GM19099 (cell line): ENCODE measurements around the gene NFX1.

Source experiments
- POLR2A ChIP-seq: IDR thresholded peaks from 3 replicates; pipeline ENCODE4 v1.6.1; 2011; ENCODE audit warnings: low read depth; ENCODE audit not compliant: insufficient read length; ENCODE audit errors: extremely low read depth

NFX1 gene

DNA sequence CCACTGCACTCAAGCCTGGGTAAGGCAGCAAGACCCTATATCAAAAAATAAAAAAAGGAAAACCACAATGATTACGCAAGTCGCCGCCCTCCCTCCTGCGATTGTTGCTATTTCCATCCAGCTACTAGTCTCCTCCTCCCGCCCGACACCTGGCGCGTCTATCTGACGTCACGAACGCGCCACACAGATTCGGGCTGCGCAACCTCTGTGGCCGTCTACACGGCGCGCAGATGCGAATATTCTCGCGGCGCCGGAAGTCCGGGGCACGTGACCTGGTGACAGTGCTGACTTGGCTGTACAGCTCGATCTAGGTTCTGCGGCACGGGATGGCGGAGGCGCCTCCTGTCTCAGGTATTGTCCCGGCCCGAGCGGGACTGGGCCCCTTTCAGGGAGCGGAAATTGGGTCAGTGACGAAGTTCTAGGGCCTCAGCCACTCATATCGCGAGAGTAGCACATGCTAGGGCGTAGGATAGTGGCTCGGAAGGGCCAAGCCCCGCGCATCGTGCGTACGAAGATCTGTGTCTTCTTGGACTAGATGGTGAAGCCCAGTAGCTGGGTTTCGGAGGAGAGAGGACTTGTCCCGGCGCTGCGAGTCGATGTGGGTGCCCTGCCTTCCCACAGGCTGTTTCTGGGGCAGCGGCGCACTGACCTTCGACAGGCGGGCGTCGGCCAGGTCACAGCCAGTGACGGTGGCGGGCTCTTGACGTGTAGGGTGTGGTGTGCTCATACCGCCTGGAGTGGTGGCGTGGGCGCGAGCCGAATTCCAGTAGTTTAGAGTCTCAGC lies at the start of gene NFX1:
Gene NFX1, plus strand, starts transcription at position 270 of the 784 bp plus-strand sequence. Its CDS starts 57 bp downstream, at position 327.
- peak; percentile 93 for TF ChIP-seq POLR2A

DNA sequence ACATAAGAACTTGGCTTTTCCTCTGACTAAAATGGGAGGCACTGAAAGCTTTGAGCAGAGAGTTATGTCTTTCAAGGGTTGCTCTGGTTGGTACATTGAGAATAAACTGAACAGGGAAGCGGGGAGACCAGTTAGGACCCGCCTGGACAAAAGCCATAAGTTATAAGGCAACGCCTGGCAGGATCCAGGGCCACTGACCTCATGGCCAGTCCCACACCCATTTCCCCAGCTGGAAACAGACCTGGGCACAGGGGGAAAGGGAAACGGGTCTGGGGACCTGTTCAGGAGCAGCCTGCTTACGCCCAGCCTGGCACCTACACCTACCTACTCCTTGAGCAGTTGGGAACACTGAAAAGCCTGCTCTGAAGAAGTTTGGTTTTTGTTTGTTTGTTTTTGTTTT lies 49.0 kb upstream of the NFX1 start:
- TF ChIP-seq POLR2A, result no peak

DNA sequence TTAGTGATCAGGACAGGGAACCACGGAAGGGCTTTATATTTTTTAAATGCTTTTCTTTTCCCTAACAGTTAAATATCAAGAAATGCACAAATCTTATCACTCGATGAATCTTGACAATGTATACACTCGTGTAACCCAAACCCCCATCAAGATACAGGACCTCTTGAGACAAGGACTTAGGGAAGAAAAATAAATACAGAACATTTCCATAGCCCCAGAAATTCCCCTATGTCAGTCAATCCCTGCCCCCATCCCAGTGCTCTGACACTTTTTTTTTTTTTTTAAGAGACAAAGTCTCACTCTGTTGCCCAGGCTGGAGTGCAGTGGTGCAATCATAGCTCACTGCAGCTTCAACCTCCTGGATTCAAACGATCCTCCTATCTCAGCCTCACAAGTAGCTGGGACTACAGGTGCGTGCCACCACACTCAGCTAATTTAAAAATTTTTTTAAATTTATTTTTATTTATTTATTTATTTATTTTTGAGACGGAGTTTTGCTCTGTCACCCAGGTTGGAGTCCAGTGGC lies 47.6 kb upstream of the NFX1 start:
- no peak for TF ChIP-seq POLR2A

DNA sequence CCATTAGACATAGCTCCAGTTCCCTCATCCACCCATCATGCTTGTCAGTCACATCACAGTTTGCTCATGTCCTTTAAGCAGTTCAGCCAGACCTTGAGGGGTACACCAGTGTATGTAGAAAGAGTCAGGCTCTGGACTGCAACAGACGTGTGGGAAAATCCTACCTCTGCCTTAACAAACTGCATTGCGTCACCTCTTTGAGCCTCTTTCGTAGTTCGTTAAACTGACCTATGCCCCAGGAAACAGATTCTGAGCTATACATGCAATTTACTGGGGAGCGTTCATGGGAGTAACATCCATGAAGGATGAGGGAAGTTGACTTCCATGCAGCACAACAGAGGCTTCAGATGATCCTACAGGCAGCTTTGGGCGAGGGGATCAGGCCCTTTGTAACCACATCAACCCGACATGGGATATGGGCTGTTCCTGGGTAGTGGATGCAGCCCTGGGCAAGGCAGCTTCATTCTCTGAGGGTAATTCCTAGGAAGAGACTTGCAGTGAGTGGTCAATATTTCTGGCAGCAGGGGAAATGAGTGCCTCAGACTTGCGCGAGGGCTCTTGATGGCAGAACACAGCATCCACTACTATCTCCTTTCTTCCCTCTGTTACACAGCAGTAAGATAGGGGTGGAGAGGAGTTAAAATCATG lies 46.1 kb upstream of the NFX1 start:
- TF ChIP-seq POLR2A, result no peak

DNA sequence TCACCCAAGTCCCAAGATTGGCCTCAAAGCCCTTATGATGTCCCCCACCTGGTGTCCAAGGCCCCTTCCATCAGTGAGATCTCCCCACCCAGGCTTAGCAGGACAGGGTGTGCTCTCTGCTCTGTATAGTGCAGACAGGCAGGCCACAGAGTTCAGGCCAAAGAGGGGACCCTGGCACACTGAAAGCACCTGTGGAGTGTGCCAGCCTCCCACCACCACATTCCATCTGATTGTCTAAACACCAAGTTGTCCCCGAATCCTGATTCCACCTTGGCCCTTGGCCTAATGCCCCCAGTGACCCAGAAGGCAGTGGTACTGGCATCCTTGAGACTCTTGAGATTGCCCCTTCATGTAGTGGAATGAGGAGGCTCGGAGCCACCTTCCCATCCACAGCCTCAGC lies 45.0 kb upstream of the NFX1 start:
- no peak for TF ChIP-seq POLR2A

DNA sequence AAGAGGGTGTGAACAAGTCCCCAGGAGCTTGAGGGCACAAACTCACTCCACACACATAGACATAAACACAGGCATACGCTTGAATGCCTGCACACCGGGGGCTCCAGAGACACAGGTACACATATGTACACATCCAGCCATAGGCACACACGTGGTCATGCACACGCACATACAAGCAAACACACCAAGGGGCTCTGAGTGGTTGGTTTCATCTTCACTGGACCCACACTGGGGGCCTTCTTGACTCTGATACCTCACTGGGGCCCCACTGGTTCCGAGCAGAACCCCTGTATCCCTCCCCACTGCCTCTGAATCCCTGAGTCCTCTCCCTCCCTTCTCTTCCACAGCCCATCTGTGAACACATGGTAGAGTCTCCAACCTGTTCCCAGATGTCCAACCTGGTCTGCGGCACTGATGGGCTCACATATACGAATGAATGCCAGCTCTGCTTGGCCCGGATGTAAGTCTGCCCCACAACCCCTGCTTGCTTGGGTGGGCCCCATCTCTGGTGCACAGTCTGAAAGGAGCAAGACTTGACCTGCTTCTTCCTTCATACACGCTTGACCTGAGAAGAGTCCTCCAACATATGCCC lies 44.0 kb upstream of the NFX1 start:
- TF ChIP-seq POLR2A, result no peak

DNA sequence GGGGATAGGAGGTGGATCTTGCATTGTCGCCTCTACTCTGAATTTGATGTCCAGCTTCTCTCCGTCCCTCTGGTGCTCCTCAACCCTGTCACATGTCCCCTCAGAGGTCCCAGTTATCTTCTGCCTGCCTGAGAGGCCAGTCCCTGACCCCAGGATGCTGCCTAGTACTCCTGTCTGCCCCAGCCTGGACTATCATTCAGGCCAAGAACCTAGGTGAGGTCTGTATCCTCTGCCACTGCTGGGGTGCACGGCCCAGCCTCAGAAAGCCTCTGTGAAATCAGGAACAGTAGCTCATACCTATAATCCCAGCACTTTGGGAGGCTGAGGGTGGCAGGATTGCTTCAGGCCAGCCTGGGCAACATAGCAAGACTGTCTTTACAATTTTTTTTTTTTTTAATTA lies 41.7 kb upstream of the NFX1 start:
- no peak for TF ChIP-seq POLR2A

DNA sequence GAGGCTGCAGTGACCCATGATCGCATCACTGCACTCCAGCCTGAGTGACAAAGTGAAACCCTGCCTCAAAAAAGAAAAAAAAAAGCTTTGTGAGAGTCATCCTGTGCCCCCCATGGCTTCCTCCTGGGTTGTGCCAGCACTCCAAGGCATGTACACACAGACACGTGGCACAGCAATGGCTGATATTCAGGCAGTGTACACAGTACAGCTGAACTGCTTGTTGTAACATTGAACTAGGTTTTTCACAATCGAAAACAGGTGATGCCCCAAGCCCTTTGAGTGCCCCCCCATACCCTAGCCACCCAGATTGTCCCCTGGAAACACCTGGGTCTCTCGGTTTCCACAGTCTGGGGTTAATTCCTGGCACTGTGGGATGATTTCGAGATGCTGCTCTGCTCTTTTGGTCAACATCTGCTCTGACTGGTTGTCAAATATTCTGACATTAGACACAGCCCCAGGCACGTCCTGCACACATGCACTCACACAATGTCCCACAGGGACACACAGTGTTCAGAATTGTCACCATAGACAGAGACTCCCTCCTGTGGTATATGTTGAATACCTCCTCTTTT lies 41.1 kb upstream of the NFX1 start:
- TF ChIP-seq POLR2A, result no peak

DNA sequence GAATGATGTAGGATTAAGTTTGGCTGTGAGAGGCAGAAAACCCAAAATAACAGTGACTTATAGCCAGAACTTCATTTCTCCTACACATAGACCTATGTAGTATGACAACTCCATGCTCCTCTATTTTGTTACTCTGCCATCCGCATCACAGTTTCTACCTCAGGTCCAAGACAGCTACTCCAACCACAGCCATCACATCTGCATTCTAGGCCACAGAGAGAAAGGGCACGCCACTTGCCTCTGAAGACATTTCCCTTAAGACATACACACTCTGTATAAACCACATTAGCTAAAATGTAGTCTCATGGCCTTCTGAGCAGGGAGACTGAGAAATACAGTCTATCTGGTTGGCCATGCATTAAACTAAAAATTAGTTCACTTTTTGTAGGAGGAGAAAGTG lies 40.3 kb upstream of the NFX1 start:
- no peak for TF ChIP-seq POLR2A

DNA sequence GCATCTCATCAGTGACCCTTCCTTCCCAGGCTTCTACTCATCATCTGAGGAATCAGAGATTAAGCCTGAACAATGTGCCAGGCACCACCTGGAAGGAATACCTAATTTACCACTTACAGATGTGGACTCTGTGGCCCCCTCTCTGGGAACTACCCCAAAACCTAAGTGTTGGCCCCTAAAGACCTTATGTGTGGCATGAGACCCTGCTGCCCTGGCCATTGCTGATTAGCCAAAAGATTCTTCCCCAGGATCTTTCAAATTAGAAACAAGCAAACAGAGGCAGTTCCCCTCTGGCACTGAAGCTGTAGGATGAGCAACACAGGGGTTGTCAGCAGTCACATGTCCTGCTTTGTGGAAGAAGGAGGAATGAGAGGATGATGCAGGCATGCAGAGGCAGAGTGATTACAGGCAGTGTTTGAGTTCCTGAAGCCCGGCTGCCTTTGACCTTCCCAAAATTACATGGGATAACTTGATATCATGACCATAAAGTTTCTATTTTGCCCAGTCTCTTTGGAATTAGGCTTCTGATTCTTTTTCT lies 39.8 kb upstream of the NFX1 start:
- TF ChIP-seq POLR2A, result no peak

DNA sequence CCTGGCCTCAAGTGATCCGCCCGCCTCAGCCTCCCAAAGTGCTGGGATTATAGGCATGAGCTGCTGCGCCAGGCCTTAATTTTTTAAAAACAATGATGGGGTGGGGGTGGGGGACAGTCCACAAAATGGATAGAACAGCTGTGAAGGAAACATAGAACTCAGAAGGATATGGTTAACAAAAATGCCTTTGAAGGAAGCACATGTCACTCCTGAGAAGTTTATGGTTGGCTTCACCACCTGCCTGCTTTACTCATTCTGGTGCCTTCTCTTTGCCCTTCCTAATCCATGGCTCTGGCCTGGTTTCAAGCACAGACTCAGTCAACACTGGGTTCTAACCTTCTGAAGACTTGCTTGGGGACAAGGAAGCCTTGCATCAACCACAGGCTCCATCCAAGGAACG lies 36.1 kb upstream of the NFX1 start:
- TF ChIP-seq POLR2A, result no peak

DNA sequence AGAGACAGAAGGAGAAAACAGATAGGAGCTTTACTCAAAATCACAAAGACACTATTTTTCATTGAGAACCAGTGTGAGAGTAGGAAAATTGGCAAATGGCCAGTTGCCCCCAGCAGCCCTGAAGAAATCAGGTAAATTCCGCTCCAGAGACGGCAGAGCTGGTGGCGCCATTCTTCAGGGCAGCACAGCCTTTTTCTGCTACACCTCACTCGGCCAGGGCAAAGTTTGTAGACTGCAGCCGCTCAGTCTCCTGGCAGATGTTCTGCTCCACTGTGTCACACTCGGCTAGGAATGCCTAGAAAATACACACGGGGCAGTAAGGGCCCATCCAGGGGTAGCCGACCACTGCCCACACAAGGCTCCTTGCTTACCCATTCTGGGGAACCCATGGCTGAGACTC lies 35.3 kb upstream of the NFX1 start:
- TF ChIP-seq POLR2A, result no peak

DNA sequence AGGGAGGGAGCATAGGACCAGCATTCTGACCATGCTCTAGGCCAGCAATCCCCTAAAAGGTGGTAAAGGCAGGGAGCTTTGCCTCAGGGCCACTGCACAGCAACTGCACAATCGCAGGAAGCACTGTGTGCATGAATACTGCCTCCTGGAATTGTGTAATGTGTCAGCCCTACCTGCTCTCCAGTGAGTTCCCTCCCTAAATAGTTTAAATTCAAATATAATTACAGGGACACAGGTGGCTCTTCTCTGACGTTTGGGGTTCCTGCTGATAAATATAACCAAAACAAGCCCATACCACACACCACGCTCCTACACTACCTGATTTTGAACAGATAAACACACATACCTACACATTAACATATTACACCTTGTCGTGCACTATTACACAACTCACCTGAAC lies 34.8 kb upstream of the NFX1 start:
- no peak for TF ChIP-seq POLR2A

DNA sequence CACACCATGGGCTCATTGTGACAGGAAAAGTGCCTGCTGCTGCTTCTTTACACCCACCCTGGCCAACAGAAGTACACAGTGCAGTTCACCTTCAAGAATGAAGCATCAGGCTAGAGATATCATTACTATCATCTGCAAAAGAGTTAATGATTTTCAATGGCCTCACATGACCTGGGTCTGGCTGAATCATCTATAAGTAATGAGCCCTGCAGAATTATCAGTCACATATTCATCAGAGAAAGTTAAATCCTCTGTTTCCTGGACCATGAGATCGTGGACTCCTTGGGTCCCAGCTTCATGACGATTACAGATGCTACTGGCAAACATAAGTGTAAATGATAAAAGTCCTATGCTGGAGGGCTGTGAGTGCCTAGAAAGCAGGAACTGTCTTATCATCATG lies 34.1 kb upstream of the NFX1 start:
- TF ChIP-seq POLR2A, result no peak

DNA sequence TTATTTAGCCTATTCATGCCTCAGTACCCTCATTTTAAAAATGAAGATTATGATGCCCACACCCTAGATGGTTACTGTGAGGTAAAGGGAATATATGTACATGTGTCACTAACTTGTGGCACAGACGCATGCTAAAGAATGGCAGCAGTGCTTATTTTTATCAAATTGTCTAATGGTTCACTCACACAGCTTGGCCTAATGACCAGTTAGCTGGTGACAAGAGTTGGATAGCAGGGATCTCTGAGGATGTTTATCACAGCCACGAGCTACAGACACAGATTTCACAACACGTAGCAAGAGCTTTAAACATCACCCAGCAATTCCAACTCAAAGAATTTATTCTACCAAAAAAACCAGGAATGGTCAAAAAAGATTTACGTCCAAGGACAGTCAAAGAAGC lies 33.0 kb upstream of the NFX1 start:
- TF ChIP-seq POLR2A, result no peak

DNA sequence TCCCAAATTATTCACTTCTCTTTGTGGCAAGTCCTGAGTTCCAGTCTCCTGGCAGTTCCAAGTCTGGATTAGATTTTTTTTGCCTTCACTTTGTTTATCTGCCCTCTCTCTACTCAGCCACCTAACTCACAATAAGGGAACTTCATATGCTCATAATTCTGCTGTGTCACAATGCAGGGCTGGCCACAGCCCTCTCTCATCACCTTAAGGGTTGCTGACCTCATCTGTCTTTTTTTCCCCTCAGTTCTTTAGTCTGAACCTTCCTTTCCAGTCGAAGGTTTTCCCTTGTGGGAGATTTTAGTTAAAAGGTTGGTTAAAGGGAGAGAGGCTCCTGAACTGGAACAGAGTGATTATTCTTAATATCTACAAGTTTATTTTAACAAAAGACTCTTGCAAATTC lies 29.9 kb upstream of the NFX1 start:
- no peak for TF ChIP-seq POLR2A
